Progenitor cell of endocrine pancreas (in vitro differentiated cells): Measurements from ENCODE around the gene AGXT. TPM values are rescaled to one million over a fixed set of nuclear protein-coding genes. Genes with fewer than 3 reads are reported as not detected.
"Not testable (repeated sequence)": the region's sequence is repeated elsewhere in the genome, so short reads cannot be mapped to it uniquely, and the experiment has no call there.

Source experiments
- DNase-seq: peaks from one replicate; pipeline ENCODE4 v3.0.0; 2021; ENCODE audit warnings: low spot score; ENCODE audit not compliant: unreplicated experiment
- H3K27ac Mint-ChIP-seq: 2 replicates; pipeline ENCODE4 v1.8.0; 2021; ENCODE audit warnings: mild to moderate bottlenecking, moderate library complexity, mixed read lengths
- H3K27me3 Mint-ChIP-seq: 2 replicates; pipeline ENCODE4 v1.8.0; 2021; ENCODE audit warnings: mixed read lengths
- H3K36me3 Mint-ChIP-seq: 2 replicates; pipeline ENCODE4 v1.8.0; 2022; ENCODE audit warnings: mixed read lengths; ENCODE audit not compliant: insufficient read depth
- H3K4me1 Mint-ChIP-seq: 2 replicates; pipeline ENCODE4 v1.8.0; 2021; ENCODE audit warnings: low read depth, mixed read lengths
- H3K4me3 Mint-ChIP-seq: 2 replicates; pipeline ENCODE4 v1.8.0; 2021; ENCODE audit warnings: low read depth, mild to moderate bottlenecking, moderate library complexity, mixed read lengths
- H3K9me3 Mint-ChIP-seq: 2 replicates; pipeline ENCODE4 v1.8.0; 2021; ENCODE audit warnings: low read depth, mixed read lengths
- CTCF ChIP-seq: fragments of 200-600 bp; sonication (generic); IDR thresholded peaks from one replicate; pipeline ENCODE4 v1.5.0; 2021; ENCODE audit warnings: antibody characterized with exemption, mild to moderate bottlenecking; ENCODE audit not compliant: unreplicated experiment
- total RNA-seq: library from RNA; stranded (reverse); gene quantifications from 2 replicates; pipeline ENCODE4 v1.2.1, GENCODE V29; 2021

Gene AGXT
- total RNA-seq, 1 donor from 2014 or later, result 1.2 TPM

GRCh38 chr2:240836781-240837467 lies 31.7 kb upstream of the AGXT start:
- Mint-ChIP-seq H3K27ac (no peak overlapping the region), H3K36me3 (no peaks in the 10 kb centered on the region), H3K4me3 (no peak overlapping the region), H3K4me1 (no peaks in the 10 kb centered on the region), H3K27me3 (peaks cover 28% of the 10 kb centered on the region), H3K9me3 (no peaks in the 10 kb centered on the region)
- no peak for TF ChIP-seq CTCF
- no peak for DNase-seq

- Mint-ChIP-seq H3K9me3 (no peaks in the 10 kb centered on the region), H3K36me3 (no peaks in the 10 kb centered on the region), H3K27me3 (peaks cover 30% of the 10 kb centered on the region), H3K4me1 (peaks cover 1% of the 10 kb centered on the region), H3K27ac (no peak overlapping the region), H3K4me3 (no peak overlapping the region)
- TF ChIP-seq CTCF, result no peak
- DNase-seq, result no peak
Measured at GRCh38 chr2:240837621-240838020, 31.0 kb upstream of the AGXT start.

GRCh38 chr2:240839152-240840143 lies 29.2 kb upstream of the AGXT start:
- H3K4me1 Mint-ChIP-seq, result peaks cover 1% of the 10 kb centered on the region
- TF ChIP-seq CTCF, result no peak
- H3K4me3 Mint-ChIP-seq, result no peak overlapping the region
- DNase-seq, result no peak
- H3K36me3 Mint-ChIP-seq, result no peaks in the 10 kb centered on the region
- peaks cover 40% of the 10 kb centered on the region for H3K27me3 Mint-ChIP-seq
- no peak overlapping the region for H3K27ac Mint-ChIP-seq
- H3K9me3 Mint-ChIP-seq, result no peaks in the 10 kb centered on the region

- peaks cover 1% of the 10 kb centered on the region for H3K4me1 Mint-ChIP-seq
- H3K27ac Mint-ChIP-seq, result no peak overlapping the region
- H3K36me3 Mint-ChIP-seq, result no peaks in the 10 kb centered on the region
- peak; percentile 77 for TF ChIP-seq CTCF
- peaks cover 38% of the 10 kb centered on the region for H3K27me3 Mint-ChIP-seq
- no peak overlapping the region for H3K4me3 Mint-ChIP-seq
- DNase-seq, result peak; percentile 78
- H3K9me3 Mint-ChIP-seq, result no peaks in the 10 kb centered on the region
Measured at GRCh38 chr2:240840435-240841060, 28.1 kb upstream of the AGXT start.

- H3K4me3 Mint-ChIP-seq, H3K4me1 Mint-ChIP-seq, DNase-seq, H3K27ac Mint-ChIP-seq, H3K9me3 Mint-ChIP-seq, H3K36me3 Mint-ChIP-seq: not testable (repeated sequence)
- peaks cover 29% of the 10 kb centered on the region for H3K27me3 Mint-ChIP-seq
Measured at GRCh38 chr2:240846309-240846708, 22.3 kb upstream of the AGXT start.
